ENCODE data around the gene ZNF432.

ZNF432 gene

GRCh38 chr19:52022193-52022592, 26.4 kb downstream of the ZNF432 start:
- H3K27ac ChIP-seq = no peak overlapping the region
- TF ChIP-seq, protein P1, sequence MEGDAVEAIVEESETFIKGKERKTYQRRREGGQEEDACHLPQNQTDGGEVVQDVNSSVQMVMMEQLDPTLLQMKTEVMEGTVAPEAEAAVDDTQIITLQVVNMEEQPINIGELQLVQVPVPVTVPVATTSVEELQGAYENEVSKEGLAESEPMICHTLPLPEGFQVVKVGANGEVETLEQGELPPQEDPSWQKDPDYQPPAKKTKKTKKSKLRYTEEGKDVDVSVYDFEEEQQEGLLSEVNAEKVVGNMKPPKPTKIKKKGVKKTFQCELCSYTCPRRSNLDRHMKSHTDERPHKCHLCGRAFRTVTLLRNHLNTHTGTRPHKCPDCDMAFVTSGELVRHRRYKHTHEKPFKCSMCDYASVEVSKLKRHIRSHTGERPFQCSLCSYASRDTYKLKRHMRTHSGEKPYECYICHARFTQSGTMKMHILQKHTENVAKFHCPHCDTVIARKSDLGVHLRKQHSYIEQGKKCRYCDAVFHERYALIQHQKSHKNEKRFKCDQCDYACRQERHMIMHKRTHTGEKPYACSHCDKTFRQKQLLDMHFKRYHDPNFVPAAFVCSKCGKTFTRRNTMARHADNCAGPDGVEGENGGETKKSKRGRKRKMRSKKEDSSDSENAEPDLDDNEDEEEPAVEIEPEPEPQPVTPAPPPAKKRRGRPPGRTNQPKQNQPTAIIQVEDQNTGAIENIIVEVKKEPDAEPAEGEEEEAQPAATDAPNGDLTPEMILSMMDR (conservative IDR thresholded peaks at IDR 0.05) = no peak
- TF ChIP-seq ZFX (IDR thresholded peaks at IDR 0.05) = no peak

DNA sequence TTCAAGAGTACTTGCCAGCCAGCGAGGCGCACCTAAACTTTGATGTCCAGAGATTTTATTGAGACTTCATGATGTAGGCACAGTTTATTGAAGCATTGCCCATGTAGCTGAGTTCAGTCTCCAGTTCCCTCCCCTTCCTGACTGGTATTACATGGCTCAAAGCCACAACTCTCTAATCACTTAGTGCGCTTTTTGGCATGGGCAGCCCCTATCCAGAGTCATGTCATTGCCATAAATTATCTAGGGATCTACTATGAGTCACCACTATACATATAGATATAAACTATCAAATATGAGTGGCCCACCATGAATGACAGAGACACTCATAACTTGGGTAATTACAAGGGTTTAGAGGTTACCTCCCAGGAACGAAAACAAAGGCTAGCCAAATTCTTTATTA, 28.1 kb downstream of the ZNF432 start:
- TF ChIP-seq, protein P1 (conservative IDR thresholded peaks at IDR 0.05) = no peak
- TF ChIP-seq ZFX (IDR thresholded peaks at IDR 0.05) = no peak
- no peak overlapping the region for H3K27ac ChIP-seq

DNA sequence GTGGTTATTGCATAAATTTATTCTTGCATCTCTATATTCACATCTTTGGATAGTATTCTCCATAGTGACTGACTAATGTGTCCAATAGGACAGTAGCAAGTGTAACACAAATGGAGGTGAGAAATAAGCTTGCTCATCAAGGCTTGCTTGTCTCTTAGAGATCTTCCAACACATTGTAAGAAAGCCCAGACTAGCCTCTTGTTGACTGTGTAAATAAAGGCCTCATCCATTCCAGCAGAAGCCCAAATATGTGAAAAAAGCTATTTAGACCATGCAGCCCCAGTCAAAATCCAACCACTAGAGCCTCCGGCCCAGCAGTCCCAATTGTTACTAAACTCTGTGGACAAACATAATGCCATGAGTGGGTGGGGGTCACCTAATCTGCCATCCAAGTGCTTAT, 38.0 kb downstream of the ZNF432 start:
- TF ChIP-seq ZFX (IDR thresholded peaks at IDR 0.05) = no peak
- TF ChIP-seq, protein P1 (conservative IDR thresholded peaks at IDR 0.05) = no peak
- no peak overlapping the region for H3K27ac ChIP-seq

DNA sequence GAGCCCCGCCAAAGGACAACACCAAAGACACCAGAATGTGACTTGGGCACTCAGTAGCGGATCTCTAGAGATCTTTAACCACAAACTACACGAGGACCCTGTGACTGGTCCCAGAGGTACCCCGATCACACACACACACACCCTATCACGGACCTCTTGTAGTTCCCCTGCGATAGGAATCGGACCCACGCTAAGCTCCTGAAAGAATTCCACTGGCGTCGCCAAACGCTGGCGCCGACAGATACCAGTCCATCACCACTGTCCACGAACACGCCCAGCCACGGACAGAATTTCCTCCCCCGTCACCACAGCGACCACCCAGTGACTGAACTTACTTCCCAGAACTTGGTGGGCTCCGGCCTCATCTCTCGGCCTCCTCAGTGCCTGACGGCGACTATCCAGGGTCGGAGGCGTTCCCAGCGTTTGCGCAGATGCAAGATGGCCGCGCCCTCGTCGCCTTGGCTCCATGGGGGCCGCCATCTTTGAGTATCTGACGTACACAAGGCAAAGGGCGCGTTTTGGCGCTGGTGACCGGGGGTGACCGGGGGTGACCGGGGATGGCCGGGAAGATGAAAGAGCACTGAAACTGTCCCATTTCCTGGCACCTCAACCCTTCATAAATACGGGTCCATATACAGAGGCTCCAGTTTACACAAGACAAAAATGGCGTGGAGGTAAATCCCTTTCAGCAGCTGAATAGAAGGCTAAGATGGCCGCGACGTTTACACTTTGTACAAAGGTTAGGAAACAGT, 40.7 kb downstream of the ZNF432 start, which contains the start of gene ZNF615:
Gene ZNF615 (minus strand): TSS at position 406 of the 752 bp plus-strand sequence. CDS start 4,500 bp downstream, outside the sequence.
- H3K27ac ChIP-seq = peak within 1 kb of the TSS; percentile 63
- TF ChIP-seq, protein P1 (conservative IDR thresholded peaks at IDR 0.05) = no peak
- 0 out of 2 replicates have a peak, but pooled peaks have one; percentile 32 for TF ChIP-seq ZFX (IDR thresholded peaks at IDR 0.05)

DNA sequence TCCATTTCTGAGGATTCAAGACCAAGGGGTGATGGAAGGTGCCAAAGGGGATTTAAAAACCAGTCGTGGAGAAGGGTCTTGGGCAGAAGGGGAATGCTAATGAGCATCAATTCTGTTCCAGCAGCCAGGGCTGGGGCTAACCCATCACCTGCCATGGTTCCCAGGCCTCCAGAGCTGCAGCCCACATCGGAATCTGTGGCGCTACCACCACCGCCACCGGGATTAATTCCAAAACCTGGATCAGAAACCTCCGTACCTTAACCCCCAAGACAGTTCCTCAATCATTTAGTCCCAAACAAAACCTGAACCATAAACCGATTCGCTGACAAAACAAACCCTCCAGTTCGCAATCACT, 41.2 kb downstream of the ZNF432 start:
- TF ChIP-seq, protein P1 (conservative IDR thresholded peaks at IDR 0.05) = no peak
- no peak for TF ChIP-seq ZFX (IDR thresholded peaks at IDR 0.05)
- H3K27ac ChIP-seq = peak overlapping the region; percentile 63

DNA sequence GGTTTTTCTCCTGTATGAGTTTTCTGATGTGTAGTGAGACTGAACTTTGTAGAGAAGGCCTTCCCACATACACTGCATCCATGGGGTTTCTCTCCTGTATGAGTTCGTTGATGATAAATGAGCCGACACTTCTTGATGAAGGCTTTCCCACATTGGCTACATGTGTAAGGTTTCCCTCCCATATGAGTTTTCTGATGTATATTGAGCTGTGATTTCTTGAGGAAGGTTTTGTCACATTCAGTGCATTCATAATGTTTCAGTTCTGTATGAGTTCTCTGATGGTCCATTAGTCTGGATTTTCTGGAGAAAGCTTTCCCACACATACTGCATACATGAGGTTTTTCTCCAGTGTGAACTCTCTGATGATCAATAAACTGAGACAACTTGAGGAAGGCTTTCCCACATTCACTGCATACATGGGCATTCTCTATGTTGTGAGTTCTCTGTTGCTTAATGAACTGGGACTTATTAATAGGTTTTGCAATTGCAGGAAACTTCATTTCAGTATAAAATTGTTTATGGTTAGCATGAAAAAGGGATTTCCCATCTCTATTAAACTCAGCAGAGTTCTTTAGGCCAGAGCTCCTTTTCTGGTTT, 54.5 kb downstream of the ZNF432 start:
- no peak overlapping the region for H3K27ac ChIP-seq

DNA sequence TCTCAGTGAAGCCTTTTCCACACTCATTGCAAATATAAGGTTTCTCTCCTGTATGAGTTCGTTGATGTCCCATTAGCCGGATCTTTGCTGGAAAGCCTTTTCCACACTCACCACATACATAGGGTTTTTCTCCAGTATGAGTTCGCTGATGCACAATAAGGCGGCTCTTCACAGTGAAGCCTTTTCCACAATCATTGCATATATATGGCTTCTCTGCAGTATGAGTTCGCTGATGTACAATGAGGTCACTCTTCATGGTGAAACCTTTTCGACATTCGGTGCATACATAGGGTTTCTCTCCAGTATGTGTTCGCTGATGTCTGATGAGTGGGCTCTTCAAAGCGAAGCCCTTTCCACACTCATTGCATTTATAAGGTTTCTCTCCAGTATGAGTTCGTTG, 55.2 kb downstream of the ZNF432 start:
- no peak for TF ChIP-seq ZFX (IDR thresholded peaks at IDR 0.05)
- TF ChIP-seq, protein P1 (conservative IDR thresholded peaks at IDR 0.05) = no peak
- H3K27ac ChIP-seq = no peak overlapping the region

More for the DNA sequence above, 54.5 kb downstream of the ZNF432 start:
- no peak for TF ChIP-seq ZFX (IDR thresholded peaks at IDR 0.05)
- TF ChIP-seq, protein P1 (conservative IDR thresholded peaks at IDR 0.05) = no peak
